Neural progenitor cell (in vitro differentiated cells): ENCODE results near the gene TUBGCP3.

Source experiments
- EZH2 ChIP-seq: fragments of 200-600 bp; sonication (generic); IDR thresholded peaks from 2 replicates; pipeline ENCODE4 v1.6.1; 2017; ENCODE audit warnings: antibody characterized with exemption, mild to moderate bottlenecking, moderate library complexity
- EZH2phosphoT487 ChIP-seq: fragments of 200-600 bp; sonication (generic); IDR thresholded peaks from 2 replicates; pipeline ENCODE4 v1.6.1; 2017; ENCODE audit warnings: antibody characterized with exemption
- TF ChIP-seq, protein P1 (sequence below): fragments of 200-600 bp; sonication (generic); IDR thresholded peaks from 2 replicates; pipeline ENCODE4 v1.5.1; 2017; ENCODE audit warnings: antibody characterized with exemption, mild to moderate bottlenecking

DNA sequence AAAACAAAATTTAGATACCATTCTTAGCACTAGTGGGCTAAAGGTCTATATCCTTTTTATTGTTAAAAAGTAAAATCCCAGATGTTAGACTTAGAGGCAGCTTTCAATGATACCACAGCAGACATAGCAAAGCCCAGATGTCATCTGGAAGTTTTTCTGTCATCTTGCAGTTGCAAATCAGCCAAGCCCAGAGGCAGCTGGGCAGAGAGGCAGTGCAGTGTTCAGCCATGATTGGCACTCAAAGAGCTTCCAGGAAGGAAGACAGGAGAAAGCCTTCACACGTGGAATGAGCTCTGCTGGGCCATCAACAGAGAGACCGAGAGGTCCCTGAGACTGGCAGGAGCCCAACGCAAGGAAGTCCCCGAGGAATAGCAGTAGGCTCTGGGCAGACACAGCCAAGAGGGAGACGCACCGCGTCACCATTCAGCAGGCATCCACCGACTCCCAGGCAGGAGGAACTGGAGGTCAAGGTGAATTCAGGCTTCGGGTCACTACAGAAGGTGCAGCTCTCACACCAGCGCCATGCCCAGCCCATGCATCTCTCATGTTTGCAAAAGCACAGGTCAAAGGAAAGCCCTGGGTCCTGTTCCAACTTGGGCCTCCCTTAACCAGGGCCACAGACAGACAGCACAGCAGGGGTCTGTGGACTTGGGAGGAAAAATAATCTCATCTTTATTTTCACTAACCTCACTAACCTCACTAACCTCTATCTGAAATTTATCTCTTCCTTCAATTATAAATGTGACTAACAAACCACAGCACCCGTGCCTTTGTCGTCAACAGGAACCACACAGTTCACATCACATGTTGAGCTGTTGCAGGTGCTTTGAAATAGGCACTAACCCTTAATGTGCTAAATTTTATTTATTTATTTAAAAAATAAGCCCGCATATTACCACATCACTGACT lies 54.9 kb downstream of the TUBGCP3 start:
- TF ChIP-seq, protein P1, sequence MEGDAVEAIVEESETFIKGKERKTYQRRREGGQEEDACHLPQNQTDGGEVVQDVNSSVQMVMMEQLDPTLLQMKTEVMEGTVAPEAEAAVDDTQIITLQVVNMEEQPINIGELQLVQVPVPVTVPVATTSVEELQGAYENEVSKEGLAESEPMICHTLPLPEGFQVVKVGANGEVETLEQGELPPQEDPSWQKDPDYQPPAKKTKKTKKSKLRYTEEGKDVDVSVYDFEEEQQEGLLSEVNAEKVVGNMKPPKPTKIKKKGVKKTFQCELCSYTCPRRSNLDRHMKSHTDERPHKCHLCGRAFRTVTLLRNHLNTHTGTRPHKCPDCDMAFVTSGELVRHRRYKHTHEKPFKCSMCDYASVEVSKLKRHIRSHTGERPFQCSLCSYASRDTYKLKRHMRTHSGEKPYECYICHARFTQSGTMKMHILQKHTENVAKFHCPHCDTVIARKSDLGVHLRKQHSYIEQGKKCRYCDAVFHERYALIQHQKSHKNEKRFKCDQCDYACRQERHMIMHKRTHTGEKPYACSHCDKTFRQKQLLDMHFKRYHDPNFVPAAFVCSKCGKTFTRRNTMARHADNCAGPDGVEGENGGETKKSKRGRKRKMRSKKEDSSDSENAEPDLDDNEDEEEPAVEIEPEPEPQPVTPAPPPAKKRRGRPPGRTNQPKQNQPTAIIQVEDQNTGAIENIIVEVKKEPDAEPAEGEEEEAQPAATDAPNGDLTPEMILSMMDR = no peak
- TF ChIP-seq EZH2 (no peak), EZH2phosphoT487 (no peak)
